ENCODE measurements around the gene TXNRD3. TPM values are rescaled to one million over a fixed set of nuclear protein-coding genes. Genes with fewer than 3 reads are reported as not detected.
"Not testable (repeated sequence)": the region's sequence is repeated elsewhere in the genome, so short reads cannot be mapped to it uniquely, and the experiment has no call there.

Gene TXNRD3
- total RNA-seq, 4 donors from 2014 or later, result 7.8 to 14.7 (median 9.4) TPM

- intact Hi-C loops (cut with DNase I), result no loop called here
- H3K9me3 ChIP-seq, result no peaks in the 10 kb centered on the region
- H3K27me3 ChIP-seq, result no peaks in the 10 kb centered on the region
- H3K4me1 ChIP-seq, result no peaks in the 10 kb centered on the region
- H3K36me3 ChIP-seq, result peaks cover 0 to 62% (median 0%) of the 10 kb centered on the region in 3 donors
- 89 to 94% methylated on average over 6 of the region's 6 CpGs for WGBS, 2 donors
- DNase-seq, result no peak
- TF ChIP-seq POLR2A (IDR thresholded peaks at IDR 0.05) (no peak), CTCF (IDR thresholded peaks at IDR 0.05) (no peak)
- H3K4me3 ChIP-seq, result no peak overlapping the region
- H3K27ac ChIP-seq, result no peak overlapping the region
Measured at GRCh38 chr3:126604691-126605090, 50.2 kb downstream of the TXNRD3 start.

GRCh38 chr3:126599101-126599500 is 55.8 kb downstream of the TXNRD3 start:
- no peaks in the 10 kb centered on the region for H3K4me1 ChIP-seq
- no peak for DNase-seq
- H3K27me3 ChIP-seq, result no peaks in the 10 kb centered on the region
- H3K9me3 ChIP-seq, result peaks cover 0 to 8% (median 0%) of the 10 kb centered on the region in 3 donors
- TF ChIP-seq POLR2A (IDR thresholded peaks at IDR 0.05), result no peak
- TF ChIP-seq CTCF (IDR thresholded peaks at IDR 0.05), result no peak
- no peak overlapping the region for H3K27ac ChIP-seq
- intact Hi-C loops (cut with DNase I), result no loop called here
- peaks cover 0 to 8% (median 0%) of the 10 kb centered on the region in 3 donors for H3K36me3 ChIP-seq
- WGBS, 2 donors, result 0 to 53% methylated on average over 1 of the region's 1 CpG
- H3K4me3 ChIP-seq, result no peak overlapping the region

GRCh38 chr3:126595479-126595878 is 59.4 kb downstream of the TXNRD3 start:
- DNase-seq; H3K4me1 ChIP-seq; H3K27ac ChIP-seq; H3K4me3 ChIP-seq; intact Hi-C loops (cut with DNase I); H3K36me3 ChIP-seq; H3K27me3 ChIP-seq: not testable (repeated sequence)
- 80 to 85% methylated on average over 4 of the region's 4 CpGs for WGBS, 2 donors
- peaks cover 0 to 12% (median 0%) of the 10 kb centered on the region in 3 donors for H3K9me3 ChIP-seq

GRCh38 chr3:126591515-126591914 is 63.4 kb downstream of the TXNRD3 start:
- intact Hi-C loops (cut with DNase I); H3K27me3 ChIP-seq; H3K4me3 ChIP-seq; H3K27ac ChIP-seq; H3K36me3 ChIP-seq; H3K4me1 ChIP-seq; DNase-seq: not testable (repeated sequence)
- 54 to 57% methylated on average over 2 to 4 of the region's 5 CpGs for WGBS, 2 donors
- peaks cover 0 to 17% (median 0%) of the 10 kb centered on the region in 3 donors for H3K9me3 ChIP-seq

- H3K27ac ChIP-seq, result no peak overlapping the region
- no peaks in the 10 kb centered on the region for H3K27me3 ChIP-seq
- H3K9me3 ChIP-seq, result peaks cover 0 to 5% (median 0%) of the 10 kb centered on the region in 3 donors
- intact Hi-C loops (cut with DNase I), result no loop called here
- no peaks in the 10 kb centered on the region for H3K36me3 ChIP-seq
- WGBS, 2 donors, result 64 to 73% methylated on average over 4 of the region's 4 CpGs
- no peak for TF ChIP-seq CTCF (IDR thresholded peaks at IDR 0.05)
- TF ChIP-seq POLR2A (IDR thresholded peaks at IDR 0.05), result no peak
- H3K4me1 ChIP-seq, result no peaks in the 10 kb centered on the region
- DNase-seq, result no peak
- H3K4me3 ChIP-seq, result no peak overlapping the region
Measured at GRCh38 chr3:126582311-126582710, 72.6 kb downstream of the TXNRD3 start.

- Histone ChIP-seq H3K4me3 (no peak overlapping the region), H3K9me3 (no peaks in the 10 kb centered on the region), H3K4me1 (no peaks in the 10 kb centered on the region), H3K36me3 (no peaks in the 10 kb centered on the region), H3K27ac (no peak overlapping the region), H3K27me3 (no peaks in the 10 kb centered on the region)
- intact Hi-C loops (cut with DNase I), result no loop called here
- no peak for TF ChIP-seq CTCF (IDR thresholded peaks at IDR 0.05)
- TF ChIP-seq POLR2A (IDR thresholded peaks at IDR 0.05), result no peak
- WGBS, 2 donors, result 73 to 83% methylated on average over 2 of the region's 2 CpGs
- no peak for DNase-seq
Measured at GRCh38 chr3:126581569-126581968, 73.4 kb downstream of the TXNRD3 start.
